Measurements from ENCODE around the gene DSTN.

Gene DSTN

GRCh38 chr20:17598013-17598550, 28.2 kb downstream of the DSTN start:
- Histone ChIP-seq H3K79me2 (ENCODE audit: insufficient read depth, low read length) (peaks cover 81% of the 10 kb centered on the region), H3K36me3 (ENCODE audit: insufficient read depth, low read length) (peaks cover 22% of the 10 kb centered on the region), H3K9ac (ENCODE audit: low read depth, low read length, poor library complexity, severe bottlenecking) (no peak overlapping the region), H2AFZ (ENCODE audit: low read length) (no peak overlapping the region), H3K4me3 (ENCODE audit: low read length, poor library complexity, severe bottlenecking) (no peak overlapping the region), H3K9me2 (replicated peaks; ENCODE audit: low read depth, low read length) (no peaks in the 10 kb centered on the region), H3K9me3 (ENCODE audit: insufficient read depth, low read depth, low read length) (no peaks in the 10 kb centered on the region), H3F3A (ENCODE audit: low read depth) (no peaks in the 10 kb centered on the region), H3K4me1 (ENCODE audit: insufficient read depth, low read length, poor library complexity, severe bottlenecking) (peaks cover 10% of the 10 kb centered on the region), H3K4me2 (ENCODE audit: low read depth, low read length, poor library complexity, severe bottlenecking) (no peak overlapping the region), H3K27me3 (ENCODE audit: insufficient read depth, low read length, poor library complexity, severe bottlenecking) (no peaks in the 10 kb centered on the region), H4K20me1 (ENCODE audit: insufficient read depth, low read length, poor library complexity, severe bottlenecking) (peaks cover 42% of the 10 kb centered on the region)
- TF ChIP-seq CTCF (conservative IDR thresholded peaks at IDR 0.05; ENCODE audit: low read length) (no peak), EZH2phosphoT487 (IDR thresholded peaks at IDR 0.05; ENCODE audit: borderline replicate concordance) (no peak)

- no peak overlapping the region for H3K9ac ChIP-seq (ENCODE audit: low read depth, low read length, poor library complexity, severe bottlenecking)
- H3K27me3 ChIP-seq (ENCODE audit: insufficient read depth, low read length, poor library complexity, severe bottlenecking): no peaks in the 10 kb centered on the region
- H3K9me2 ChIP-seq (replicated peaks; ENCODE audit: low read depth, low read length): no peaks in the 10 kb centered on the region
- H3K4me3 ChIP-seq (ENCODE audit: low read length, poor library complexity, severe bottlenecking): no peak overlapping the region
- H3K4me2 ChIP-seq (ENCODE audit: low read depth, low read length, poor library complexity, severe bottlenecking): no peak overlapping the region
- H3K9me3 ChIP-seq (ENCODE audit: insufficient read depth, low read depth, low read length): no peaks in the 10 kb centered on the region
- no peaks in the 10 kb centered on the region for H3F3A ChIP-seq (ENCODE audit: low read depth)
- no peaks in the 10 kb centered on the region for H3K4me1 ChIP-seq (ENCODE audit: insufficient read depth, low read length, poor library complexity, severe bottlenecking)
- peaks cover 51% of the 10 kb centered on the region for H3K36me3 ChIP-seq (ENCODE audit: insufficient read depth, low read length)
- peaks cover 43% of the 10 kb centered on the region for H3K79me2 ChIP-seq (ENCODE audit: insufficient read depth, low read length)
- no peak for TF ChIP-seq CTCF (conservative IDR thresholded peaks at IDR 0.05; ENCODE audit: low read length)
- no peak for TF ChIP-seq EZH2phosphoT487 (IDR thresholded peaks at IDR 0.05; ENCODE audit: borderline replicate concordance)
- no peak overlapping the region for H2AFZ ChIP-seq (ENCODE audit: low read length)
- peaks cover 25% of the 10 kb centered on the region for H4K20me1 ChIP-seq (ENCODE audit: insufficient read depth, low read length, poor library complexity, severe bottlenecking)
These were observed 32.1 kb downstream of the DSTN start for GRCh38 chr20:17601957-17602356.

GRCh38 chr20:17602493-17602892, 32.6 kb downstream of the DSTN start:
- Histone ChIP-seq H3K4me3 (ENCODE audit: low read length, poor library complexity, severe bottlenecking) (no peak overlapping the region), H3K4me2 (ENCODE audit: low read depth, low read length, poor library complexity, severe bottlenecking) (no peak overlapping the region), H3K4me1 (ENCODE audit: insufficient read depth, low read length, poor library complexity, severe bottlenecking) (no peaks in the 10 kb centered on the region), H3K9ac (ENCODE audit: low read depth, low read length, poor library complexity, severe bottlenecking) (no peak overlapping the region), H2AFZ (ENCODE audit: low read length) (no peak overlapping the region), H3K27me3 (ENCODE audit: insufficient read depth, low read length, poor library complexity, severe bottlenecking) (no peaks in the 10 kb centered on the region), H3K36me3 (ENCODE audit: insufficient read depth, low read length) (peaks cover 56% of the 10 kb centered on the region), H3K9me2 (replicated peaks; ENCODE audit: low read depth, low read length) (no peaks in the 10 kb centered on the region), H3K79me2 (ENCODE audit: insufficient read depth, low read length) (peaks cover 38% of the 10 kb centered on the region), H3K9me3 (ENCODE audit: insufficient read depth, low read depth, low read length) (no peaks in the 10 kb centered on the region), H3F3A (ENCODE audit: low read depth) (no peaks in the 10 kb centered on the region), H4K20me1 (ENCODE audit: insufficient read depth, low read length, poor library complexity, severe bottlenecking) (peaks cover 25% of the 10 kb centered on the region)
- TF ChIP-seq EZH2phosphoT487 (IDR thresholded peaks at IDR 0.05; ENCODE audit: borderline replicate concordance): no peak
- TF ChIP-seq CTCF (conservative IDR thresholded peaks at IDR 0.05; ENCODE audit: low read length): no peak

Data from Loucy (cell line).